Subcutaneous abdominal adipose tissue (tissue), 5 donors: ENCODE results near the gene ZNF366.

ENCODE experiments used
- H3K27ac ChIP-seq: one replicate; pipeline ENCODE4 v1.7.0; 2013; ENCODE audit warnings: low read depth, mild to moderate bottlenecking, inconsistent platforms, low read length, moderate library complexity
- H3K27me3 ChIP-seq, 5 donors: one replicate each; pipeline ENCODE4 v1.7.0; 2013; ENCODE audit warnings: low read length in 5 of 5, inconsistent platforms in 1 of 5; ENCODE audit not compliant: control insufficient read depth in 5 of 5, insufficient read depth in 4 of 5
- H3K36me3 ChIP-seq, 5 donors: one replicate each; pipeline ENCODE4 v1.7.0; 2013; ENCODE audit warnings: low read length in 5 of 5; ENCODE audit not compliant: control insufficient read depth in 5 of 5, insufficient read depth in 5 of 5
- H3K4me1 ChIP-seq, 5 donors: one replicate each; pipeline ENCODE4 v1.7.0; 2013; ENCODE audit warnings: low read length in 5 of 5, mild to moderate bottlenecking in 3 of 5, moderate library complexity in 1 of 5; ENCODE audit not compliant: control insufficient read depth in 5 of 5, insufficient read depth in 5 of 5
- H3K4me3 ChIP-seq, 5 donors: one replicate each; pipeline ENCODE4 v1.7.0; 2013; ENCODE audit warnings: low read length in 5 of 5, low read depth in 1 of 5
- H3K9ac ChIP-seq, 5 donors: one replicate each; pipeline ENCODE4 v1.7.0; 2013; ENCODE audit warnings: low read length in 5 of 5, mild to moderate bottlenecking in 4 of 5, moderate library complexity in 3 of 5
- H3K9me3 ChIP-seq, 5 donors: one replicate each; pipeline ENCODE4 v1.7.0; 2013; ENCODE audit warnings: low read length in 5 of 5; ENCODE audit not compliant: control insufficient read depth in 5 of 5
- donor health status: healthy.
- donor health status: healthy.
- donor health status: healthy.
- donor health status: healthy.
- donor health status: healthy.

Gene ZNF366

DNA sequence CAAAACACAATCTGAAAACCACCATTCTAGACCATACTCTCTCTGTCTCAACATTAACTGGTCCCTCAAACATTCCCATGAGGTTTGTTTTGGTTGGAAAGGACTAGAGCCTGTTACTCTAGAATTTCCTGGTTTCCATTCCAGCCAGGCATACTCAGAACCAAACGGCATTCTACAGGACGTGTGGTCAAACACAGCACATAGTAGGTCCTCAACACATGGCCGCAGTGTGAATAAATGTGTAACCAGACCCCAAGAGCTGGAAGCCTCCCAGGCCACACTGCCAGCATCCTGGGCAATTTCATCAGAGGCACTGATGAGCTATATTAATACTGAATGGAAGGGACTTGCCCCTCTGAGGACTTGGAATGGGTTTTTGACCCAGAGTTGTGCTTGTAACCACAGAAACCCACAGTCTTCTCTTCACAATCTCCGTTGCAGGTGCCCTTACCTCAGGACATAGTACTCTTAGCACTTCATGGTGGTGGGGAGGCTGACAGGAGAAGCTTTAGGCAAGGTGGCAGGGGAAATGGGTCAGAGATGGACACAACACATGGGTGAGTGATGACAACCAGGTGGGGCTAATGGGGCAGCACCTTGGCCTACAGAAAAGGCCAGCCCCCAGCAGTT is 66.0 kb downstream of the ZNF366 start:
- no peaks in the 10 kb centered on the region for H3K9me3 ChIP-seq
- H3K36me3 ChIP-seq: peaks cover 0 to 16% (median 9%) of the 10 kb centered on the region in 5 donors
- H3K27me3 ChIP-seq: no peaks in the 10 kb centered on the region
- no peak overlapping the region for H3K9ac ChIP-seq
- H3K4me1 ChIP-seq: peaks cover 0 to 18% (median 4%) of the 10 kb centered on the region in 5 donors
- H3K27ac ChIP-seq: no peak overlapping the region
- no peak overlapping the region for H3K4me3 ChIP-seq

DNA sequence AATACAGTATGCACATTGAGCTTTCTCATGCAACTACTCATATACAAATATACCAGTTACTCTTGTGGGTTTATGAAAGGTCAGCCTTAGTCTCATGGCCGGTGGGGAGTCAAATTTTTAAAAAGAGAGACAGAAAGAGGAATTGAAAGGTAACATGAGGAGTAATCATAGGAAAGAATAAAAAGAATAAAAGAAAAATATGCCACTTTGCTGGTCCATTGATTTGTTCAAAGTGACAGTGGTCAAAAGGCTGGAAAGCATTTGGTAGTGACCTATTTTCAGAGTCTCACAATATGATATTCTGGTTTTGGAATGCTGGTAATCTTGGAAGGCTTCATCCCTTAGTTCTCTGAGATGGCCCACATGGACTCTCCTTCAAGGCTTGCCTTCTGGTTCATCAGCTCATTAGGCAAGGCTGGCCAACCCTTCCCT is 67.0 kb downstream of the ZNF366 start:
- Histone ChIP-seq H3K4me3 (no peak overlapping the region), H3K4me1 (peaks cover 0 to 22% (median 4%) of the 10 kb centered on the region in 5 donors), H3K9ac (no peak overlapping the region), H3K27me3 (no peaks in the 10 kb centered on the region), H3K36me3 (peaks cover 0 to 12% (median 9%) of the 10 kb centered on the region in 5 donors), H3K27ac (no peak overlapping the region), H3K9me3 (no peaks in the 10 kb centered on the region)

DNA sequence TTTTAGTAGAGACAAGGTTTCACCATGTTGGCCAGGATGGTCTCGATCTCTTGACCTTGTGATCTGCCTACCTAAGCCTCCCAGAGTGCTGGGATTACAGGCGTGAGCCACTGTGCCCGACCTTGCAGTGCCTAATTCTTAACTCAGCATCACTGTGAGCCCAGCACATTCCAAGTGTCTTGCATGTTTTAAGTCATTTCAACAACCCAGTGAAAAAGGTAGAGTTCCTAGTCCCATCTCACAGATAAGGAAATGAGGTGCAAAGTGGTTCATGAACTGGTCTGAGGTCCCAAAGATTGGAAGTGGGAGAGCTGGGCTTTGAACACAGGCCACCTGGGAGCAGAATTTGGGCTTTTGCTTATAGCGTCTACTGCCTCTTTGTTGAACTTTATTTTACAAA is 68.0 kb downstream of the ZNF366 start:
- Histone ChIP-seq H3K9me3 (no peaks in the 10 kb centered on the region), H3K4me3 (no peak overlapping the region), H3K4me1 (peaks cover 0 to 28% (median 8%) of the 10 kb centered on the region in 5 donors), H3K27me3 (no peaks in the 10 kb centered on the region), H3K9ac (no peak overlapping the region), H3K36me3 (peaks cover 0 to 12% (median 9%) of the 10 kb centered on the region in 5 donors), H3K27ac (no peak overlapping the region)

DNA sequence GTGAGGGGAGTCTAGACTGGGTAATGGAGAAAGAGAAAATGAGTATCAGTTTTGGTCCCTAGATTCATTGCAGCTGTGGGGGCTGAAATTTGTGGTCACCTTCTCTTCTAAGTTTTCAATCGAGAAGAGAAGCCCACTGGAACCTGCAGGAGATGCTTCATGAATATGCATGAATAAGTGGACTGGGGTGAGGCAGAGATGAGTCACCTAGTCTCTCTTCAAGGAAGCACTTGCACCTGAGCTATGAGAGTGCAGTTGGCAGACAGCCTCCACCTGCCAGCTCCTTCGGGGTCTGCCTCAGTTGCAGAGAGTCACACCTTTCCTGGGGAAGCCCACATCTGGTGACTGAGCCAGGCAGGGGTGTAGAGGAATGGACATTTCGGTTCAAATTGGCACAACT is 69.1 kb downstream of the ZNF366 start:
- H3K27me3 ChIP-seq: no peaks in the 10 kb centered on the region
- H3K4me1 ChIP-seq: peaks cover 0 to 39% (median 19%) of the 10 kb centered on the region in 5 donors
- H3K4me3 ChIP-seq: no peak overlapping the region
- H3K9ac ChIP-seq: no peak overlapping the region
- no peak overlapping the region for H3K27ac ChIP-seq
- H3K9me3 ChIP-seq: no peaks in the 10 kb centered on the region
- peaks cover 0 to 8% (median 5%) of the 10 kb centered on the region in 5 donors for H3K36me3 ChIP-seq

DNA sequence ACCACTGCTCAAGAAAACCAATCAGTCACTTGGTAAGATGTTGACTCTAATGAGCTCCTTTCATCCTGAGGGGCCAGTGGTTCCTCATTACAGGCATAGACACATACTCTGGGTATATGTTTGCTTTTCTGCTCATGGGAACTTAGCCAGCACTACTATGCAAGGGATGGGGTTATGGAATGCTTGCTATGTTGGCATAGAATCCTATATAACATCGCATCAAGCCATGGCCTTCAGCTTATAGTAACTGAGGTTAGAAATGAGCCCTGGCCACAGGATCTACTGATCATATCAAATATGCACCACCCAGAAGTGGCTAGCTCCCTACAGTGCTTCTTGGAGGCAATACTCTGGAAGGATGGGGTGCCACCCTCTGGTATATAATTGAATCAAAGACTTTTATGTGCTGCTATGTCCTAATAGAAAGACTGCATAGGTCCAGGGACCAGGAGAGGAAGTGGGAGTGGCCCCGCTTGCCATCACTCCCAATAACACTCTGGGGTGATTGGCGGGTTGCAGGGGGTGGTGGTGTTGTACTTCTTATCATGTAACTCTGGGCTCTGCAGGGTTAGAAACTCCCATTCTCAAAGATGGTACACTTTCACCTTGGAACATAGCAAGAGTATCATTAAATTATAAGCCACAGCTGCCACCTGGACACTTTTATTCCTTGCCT is 70.3 kb downstream of the ZNF366 start:
- H3K9ac ChIP-seq: no peak overlapping the region
- peaks cover 0 to 43% (median 22%) of the 10 kb centered on the region in 5 donors for H3K4me1 ChIP-seq
- no peaks in the 10 kb centered on the region for H3K9me3 ChIP-seq
- H3K4me3 ChIP-seq: no peak overlapping the region
- H3K27me3 ChIP-seq: no peaks in the 10 kb centered on the region
- peaks cover 0 to 8% (median 5%) of the 10 kb centered on the region in 5 donors for H3K36me3 ChIP-seq
- no peak overlapping the region for H3K27ac ChIP-seq

DNA sequence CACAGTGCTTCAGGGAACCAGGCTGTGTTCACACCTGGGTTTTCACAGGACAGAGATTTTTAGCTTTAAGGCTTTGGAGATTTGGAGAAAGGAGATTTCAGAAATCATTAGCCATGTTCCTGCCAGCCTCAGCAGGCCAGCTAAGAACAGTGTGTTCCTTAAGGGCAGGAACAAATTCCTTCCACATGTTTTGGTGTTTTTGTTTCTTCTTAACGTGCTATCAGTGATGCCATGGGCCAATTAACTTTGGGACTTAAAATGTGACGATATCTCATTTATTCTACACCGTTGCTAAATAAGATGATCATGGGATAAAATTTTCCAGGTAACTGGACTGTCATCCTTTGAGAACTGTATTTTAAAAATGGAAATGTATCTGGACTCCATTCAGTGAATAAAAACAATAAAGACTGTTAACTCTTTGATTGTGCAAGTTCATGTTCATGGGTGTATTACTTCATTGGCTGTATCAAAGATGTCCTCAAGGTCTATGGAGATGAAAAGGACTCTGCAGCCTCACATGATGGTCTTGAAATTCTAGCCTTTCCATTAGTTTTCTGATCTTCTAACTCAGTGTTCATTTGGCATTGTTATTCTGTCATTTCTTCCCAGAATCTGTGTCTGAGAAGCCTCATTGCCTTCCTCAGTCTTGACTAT is 72.3 kb downstream of the ZNF366 start:
- H3K27me3 ChIP-seq: no peaks in the 10 kb centered on the region
- H3K27ac ChIP-seq: no peak overlapping the region
- no peak overlapping the region for H3K4me3 ChIP-seq

DNA sequence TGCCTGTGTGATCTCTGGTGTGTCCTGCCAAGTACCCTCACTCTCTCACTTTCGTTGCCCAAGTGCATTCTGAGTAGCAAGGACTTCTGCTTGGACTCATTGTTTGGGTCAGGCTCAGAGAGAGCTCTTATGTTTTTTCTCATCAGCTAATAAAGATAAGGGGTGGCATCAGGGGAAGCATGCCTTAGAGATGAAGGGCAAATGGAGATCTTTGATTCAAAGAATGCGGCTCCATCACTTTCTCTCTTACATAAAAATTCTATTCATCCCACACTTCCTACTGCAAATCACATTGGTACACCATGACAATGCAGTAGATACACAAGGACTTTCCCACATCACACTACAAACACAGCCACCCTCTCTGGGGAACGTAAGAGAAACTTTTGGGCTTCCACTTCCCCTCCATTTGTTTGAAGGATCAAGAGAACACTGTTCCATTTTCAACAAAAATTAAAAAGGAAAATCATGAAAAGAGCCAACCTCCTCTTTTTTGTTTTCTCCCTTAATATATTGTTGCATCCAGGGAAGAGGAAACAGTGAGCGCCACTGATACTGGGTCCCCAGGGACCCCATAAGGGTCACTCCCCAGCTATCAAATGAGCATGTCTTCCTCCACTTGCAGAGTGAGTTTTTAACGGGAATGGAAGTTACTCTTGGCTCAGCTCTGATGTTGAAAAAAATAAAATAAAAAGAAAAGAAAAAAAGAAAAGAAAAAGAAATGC is 73.0 kb downstream of the ZNF366 start:
- H3K27ac ChIP-seq: peak overlapping the region; percentile 38
- H3K4me1 ChIP-seq: peaks cover 0 to 32% (median 22%) of the 10 kb centered on the region in 5 donors
- H3K36me3 ChIP-seq: no peaks in the 10 kb centered on the region
- H3K27me3 ChIP-seq: no peaks in the 10 kb centered on the region
- no peaks in the 10 kb centered on the region for H3K9me3 ChIP-seq
- H3K9ac ChIP-seq: no peak overlapping the region
- no peak overlapping the region for H3K4me3 ChIP-seq

More for the DNA sequence above, 72.3 kb downstream of the ZNF366 start:
- H3K9ac ChIP-seq: no peak overlapping the region
- H3K36me3 ChIP-seq: no peaks in the 10 kb centered on the region
- no peaks in the 10 kb centered on the region for H3K9me3 ChIP-seq
- H3K4me1 ChIP-seq: peaks cover 0 to 39% (median 22%) of the 10 kb centered on the region in 5 donors

DNA sequence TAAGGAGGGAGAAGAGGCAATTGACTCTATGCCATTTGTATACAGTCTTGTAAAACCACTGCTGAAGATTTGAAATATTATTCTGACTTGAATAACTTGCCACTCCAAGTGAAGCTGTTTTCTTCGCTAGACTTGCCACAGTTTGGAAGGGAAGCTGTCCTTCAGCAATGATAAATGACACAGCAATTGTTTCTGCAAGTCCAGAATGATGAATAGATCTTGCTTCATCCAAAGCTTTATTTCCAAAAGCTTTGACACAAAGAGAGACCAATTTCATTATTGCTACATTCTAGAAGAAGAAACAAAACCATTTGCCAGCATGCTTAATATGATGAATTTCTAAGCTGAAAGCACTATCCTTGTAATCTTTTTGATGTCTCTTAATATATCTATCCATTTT is 73.7 kb downstream of the ZNF366 start:
- Histone ChIP-seq H3K27ac (peak overlapping the region; percentile 38), H3K9me3 (no peaks in the 10 kb centered on the region), H3K4me1 (peaks cover 0 to 32% (median 26%) of the 10 kb centered on the region in 5 donors), H3K36me3 (no peaks in the 10 kb centered on the region), H3K27me3 (no peaks in the 10 kb centered on the region), H3K9ac (no peak overlapping the region), H3K4me3 (no peak overlapping the region)

DNA sequence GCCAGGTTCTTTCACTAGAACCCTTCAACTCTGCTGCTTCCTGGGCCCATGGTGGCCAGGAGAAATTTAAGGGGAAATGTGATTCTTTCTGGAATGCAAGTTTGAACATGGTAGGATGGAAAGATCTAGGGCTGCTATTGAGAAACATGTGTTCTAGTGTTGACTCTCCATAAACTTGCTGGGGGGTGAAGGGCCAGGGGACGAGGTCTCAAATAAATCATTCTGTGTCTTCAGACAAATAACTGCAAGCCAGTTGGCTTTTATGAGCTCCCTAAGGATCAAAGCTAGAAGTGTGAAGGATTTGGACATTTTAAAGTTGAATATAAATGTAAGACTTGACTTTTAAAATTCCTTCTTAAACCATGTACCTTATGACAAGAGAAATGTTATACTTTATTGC is 78.5 kb downstream of the ZNF366 start:
- Histone ChIP-seq H3K27ac (no peak overlapping the region), H3K36me3 (no peaks in the 10 kb centered on the region), H3K9me3 (no peaks in the 10 kb centered on the region), H3K4me1 (peaks cover 0 to 26% (median 21%) of the 10 kb centered on the region in 5 donors), H3K27me3 (no peaks in the 10 kb centered on the region), H3K4me3 (no peak overlapping the region), H3K9ac (no peak overlapping the region)
